Measurements from ENCODE around the gene FAM76B. TPM values are rescaled to one million over a fixed set of nuclear protein-coding genes. Genes with fewer than 3 reads are reported as not detected.

The FAM76B gene
- total RNA-seq, 1 donor from 2014 or later, result 22.6 TPM

- ATAC-seq, result no peak
- H3K4me3 ChIP-seq, result no peak overlapping the region
- no peaks in the 10 kb centered on the region for H3K27me3 ChIP-seq (ENCODE audit: low read depth)
- H3K4me1 ChIP-seq, result peaks cover 9% of the 10 kb centered on the region
- TF ChIP-seq CTCF (IDR thresholded peaks at IDR 0.05), result no peak
- intact Hi-C loops (cut with DNase I), result no loop called here
- H3K27ac ChIP-seq, result no peak overlapping the region
- H3K9me3 ChIP-seq, result no peaks in the 10 kb centered on the region
- H3K36me3 ChIP-seq, result peaks cover 24% of the 10 kb centered on the region
- no peak for DNase-seq
Measured at GRCh38 chr11:95796501-95796900, 6.9 kb upstream of the FAM76B start.

GRCh38 chr11:95795627-95796295 is 6.2 kb upstream of the FAM76B start:
- no peak overlapping the region for H3K4me3 ChIP-seq
- H3K27me3 ChIP-seq (ENCODE audit: low read depth), result no peaks in the 10 kb centered on the region
- ATAC-seq, result no peak
- H3K27ac ChIP-seq, result no peak overlapping the region
- peaks cover 17% of the 10 kb centered on the region for H3K36me3 ChIP-seq
- intact Hi-C loops (cut with DNase I), result no loop called here
- no peak for TF ChIP-seq CTCF (IDR thresholded peaks at IDR 0.05)
- no peak for DNase-seq
- H3K9me3 ChIP-seq, result no peaks in the 10 kb centered on the region
- peaks cover 15% of the 10 kb centered on the region for H3K4me1 ChIP-seq

GRCh38 chr11:95794086-95794485 is 4.5 kb upstream of the FAM76B start:
- peaks cover under 1% of the 10 kb centered on the region for H3K36me3 ChIP-seq
- no peak overlapping the region for H3K27ac ChIP-seq
- no peak for ATAC-seq
- no peaks in the 10 kb centered on the region for H3K9me3 ChIP-seq
- intact Hi-C loops (cut with DNase I), result no loop called here
- no peaks in the 10 kb centered on the region for H3K27me3 ChIP-seq (ENCODE audit: low read depth)
- DNase-seq, result no peak
- H3K4me1 ChIP-seq, result peaks cover 15% of the 10 kb centered on the region
- no peak overlapping the region for H3K4me3 ChIP-seq
- no peak for TF ChIP-seq CTCF (IDR thresholded peaks at IDR 0.05)

- Histone ChIP-seq H3K36me3 (no peaks in the 10 kb centered on the region), H3K27me3 (ENCODE audit: low read depth) (no peaks in the 10 kb centered on the region), H3K9me3 (no peaks in the 10 kb centered on the region), H3K4me3 (no peak overlapping the region), H3K4me1 (peaks cover 22% of the 10 kb centered on the region), H3K27ac (no peak overlapping the region)
- intact Hi-C loops (cut with DNase I), result no loop called here
- no peak for TF ChIP-seq CTCF (IDR thresholded peaks at IDR 0.05)
- no peak for DNase-seq
- no peak for ATAC-seq
Measured at GRCh38 chr11:95793116-95793515, 3.5 kb upstream of the FAM76B start.

- Histone ChIP-seq H3K27ac (no peak overlapping the region), H3K36me3 (no peaks in the 10 kb centered on the region)
- ATAC-seq, result no peak
Measured at GRCh38 chr11:95792700-95793099, 3.1 kb upstream of the FAM76B start.

More at GRCh38 chr11:95792700-95793099, 3.1 kb upstream of the FAM76B start:
- Histone ChIP-seq H3K9me3 (no peaks in the 10 kb centered on the region), H3K4me1 (peaks cover 26% of the 10 kb centered on the region), H3K27me3 (ENCODE audit: low read depth) (no peaks in the 10 kb centered on the region), H3K4me3 (no peak overlapping the region)
- intact Hi-C loops (cut with DNase I), result no loop called here
- TF ChIP-seq CTCF (IDR thresholded peaks at IDR 0.05), result no peak
- no peak for DNase-seq
